SIG-M5 (cell line): Measurements from ENCODE around the gene KLHL17.

ENCODE experiments used
- DNase-seq: peaks from one replicate; lab custom pipeline; 2025; lab: John Stamatoyannopoulos, UW

Gene KLHL17

GRCh38 chr1:960363-961131, at the start of gene KLHL17:
Gene KLHL17, plus strand, starts transcription at chr1:960584. Its CDS starts 110 bp downstream, at chr1:960694.
- no peak for DNase-seq

DNA sequence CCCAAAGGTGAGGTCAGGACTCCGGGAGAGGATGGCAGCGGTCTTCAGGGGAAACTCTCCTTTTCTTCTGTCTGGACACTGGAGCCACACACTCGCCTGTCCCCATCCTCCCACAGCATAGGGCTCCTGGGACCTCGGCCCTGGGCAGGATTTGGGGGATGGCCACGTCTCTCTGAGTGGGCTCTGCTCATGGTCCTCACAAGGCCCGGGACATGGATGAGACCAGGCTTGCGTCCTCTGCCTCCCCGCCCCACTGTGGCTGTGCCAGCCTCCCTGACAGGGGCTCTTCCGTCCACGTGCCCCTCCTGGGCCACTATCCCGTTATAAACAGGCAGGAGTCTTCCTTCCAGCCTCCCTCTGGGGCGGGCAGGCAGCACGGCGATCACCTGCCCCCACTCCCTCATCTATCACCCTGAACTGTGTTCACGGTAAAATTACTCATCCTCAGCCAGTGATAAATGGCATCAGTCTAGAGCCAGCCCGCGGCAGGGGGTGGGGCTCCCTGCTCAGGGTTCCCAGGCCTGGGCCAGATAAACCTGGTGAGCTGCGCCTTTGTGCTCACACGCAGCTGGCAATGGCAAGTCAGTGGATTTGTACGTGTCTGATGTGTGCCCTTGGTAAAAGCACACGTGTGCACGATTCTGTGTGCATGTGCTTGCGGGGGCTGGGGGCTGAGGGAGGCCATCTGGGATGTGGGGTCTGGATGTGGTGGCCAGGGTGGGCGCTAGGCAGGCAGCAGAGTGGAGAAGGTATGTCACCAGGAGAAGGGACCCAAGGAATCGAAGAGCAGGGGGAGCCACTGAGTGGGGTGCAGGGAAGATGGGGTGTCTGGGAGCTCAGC, 49.3 kb upstream of the KLHL17 start:
- no peak for DNase-seq

DNA sequence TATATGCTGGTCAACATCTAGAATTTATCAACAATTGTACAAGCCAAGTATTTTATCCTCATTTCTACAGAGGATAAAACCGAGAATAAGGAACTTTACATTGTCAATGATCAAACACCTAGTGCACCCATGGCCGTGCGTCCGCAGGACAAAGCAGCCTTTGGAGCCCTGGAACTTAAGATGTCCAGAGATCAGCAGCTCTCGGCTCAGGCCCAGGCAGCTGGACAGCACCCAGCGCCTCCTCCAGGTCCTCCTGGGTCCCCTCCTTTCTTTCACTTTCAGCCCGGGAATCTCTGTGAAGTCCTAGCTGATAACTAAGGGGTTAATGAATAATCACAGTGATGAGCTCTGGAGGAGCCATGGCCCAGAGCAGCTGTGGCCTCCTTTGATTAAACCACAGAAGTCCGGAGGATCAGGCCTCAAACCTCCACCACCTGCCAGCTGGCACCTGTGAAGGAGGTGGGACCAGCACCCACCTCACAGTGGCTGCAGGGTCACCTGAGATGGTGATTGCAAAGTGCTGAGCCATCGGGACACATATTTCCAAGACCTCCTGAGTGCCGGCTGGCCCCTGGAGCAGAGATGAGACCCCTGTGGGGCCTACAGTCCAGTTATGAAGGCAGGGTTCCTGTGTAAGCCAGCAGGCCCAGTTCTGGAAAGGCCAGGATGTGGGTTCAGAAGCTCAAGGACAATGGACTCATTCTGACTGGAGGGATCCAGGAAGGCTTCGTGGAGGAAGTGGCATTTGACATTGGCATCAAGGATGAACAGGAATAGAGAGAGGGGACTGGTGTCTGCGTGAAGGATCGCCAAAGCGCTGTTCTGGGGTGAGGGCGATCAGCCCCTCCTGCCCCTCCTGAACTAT, 48.3 kb upstream of the KLHL17 start:
- no peak for DNase-seq

- DNase-seq = no peak
Observed at GRCh38 chr1:912740-913301, 47.6 kb upstream of the KLHL17 start.

- DNase-seq = no peak
Observed at GRCh38 chr1:913491-914130, 46.8 kb upstream of the KLHL17 start.

- DNase-seq = no peak
Observed at GRCh38 chr1:914131-914890, 46.1 kb upstream of the KLHL17 start.

GRCh38 chr1:914891-915280, 45.5 kb upstream of the KLHL17 start:
- DNase-seq = no peak

DNA sequence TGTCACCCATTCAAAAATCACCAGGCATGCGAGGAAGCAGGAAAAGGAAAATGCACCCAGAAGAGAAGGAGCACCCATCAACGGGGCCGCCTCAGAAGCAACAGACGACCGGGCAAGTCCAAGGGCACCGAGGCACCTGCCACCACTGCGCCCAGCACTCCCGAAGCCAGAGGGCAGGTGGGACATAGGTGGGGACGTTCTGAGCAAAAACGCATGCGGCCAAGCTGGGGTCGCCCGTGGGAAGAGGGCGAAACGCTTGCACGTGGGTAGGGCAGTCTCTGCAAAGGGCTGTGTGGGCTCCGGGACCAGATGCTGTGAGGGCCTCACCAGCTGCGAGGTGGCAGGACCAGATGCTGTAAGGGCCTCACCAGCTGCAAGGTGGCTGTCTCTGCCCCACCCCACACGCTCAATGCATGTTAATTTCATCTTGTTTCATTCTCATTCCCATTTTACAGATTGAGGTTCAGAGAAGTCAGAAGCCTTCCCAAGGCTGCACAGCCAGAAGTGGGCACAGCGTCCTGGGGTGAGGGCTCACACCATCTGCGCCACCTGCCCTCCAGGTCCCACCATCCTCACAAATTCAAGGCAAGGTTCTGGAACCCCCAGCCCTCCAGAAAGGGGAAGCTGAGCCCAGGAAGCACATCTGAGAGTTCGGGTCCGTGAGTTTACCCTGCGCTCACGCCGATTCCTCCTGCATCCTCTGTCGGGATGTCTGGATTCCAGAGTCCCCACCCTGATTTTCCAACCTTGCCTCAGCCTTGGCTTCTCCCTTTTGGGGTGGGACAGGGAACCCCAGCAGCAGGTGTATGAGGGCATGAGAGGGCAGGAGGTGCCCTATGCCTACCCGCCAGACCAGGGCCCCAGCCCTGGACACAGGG, 44.9 kb upstream of the KLHL17 start:
- DNase-seq = no peak

GRCh38 chr1:916173-917075, 44.0 kb upstream of the KLHL17 start:
- no peak for DNase-seq

- DNase-seq = no peak
Observed at GRCh38 chr1:917076-917459, 43.3 kb upstream of the KLHL17 start.

DNA sequence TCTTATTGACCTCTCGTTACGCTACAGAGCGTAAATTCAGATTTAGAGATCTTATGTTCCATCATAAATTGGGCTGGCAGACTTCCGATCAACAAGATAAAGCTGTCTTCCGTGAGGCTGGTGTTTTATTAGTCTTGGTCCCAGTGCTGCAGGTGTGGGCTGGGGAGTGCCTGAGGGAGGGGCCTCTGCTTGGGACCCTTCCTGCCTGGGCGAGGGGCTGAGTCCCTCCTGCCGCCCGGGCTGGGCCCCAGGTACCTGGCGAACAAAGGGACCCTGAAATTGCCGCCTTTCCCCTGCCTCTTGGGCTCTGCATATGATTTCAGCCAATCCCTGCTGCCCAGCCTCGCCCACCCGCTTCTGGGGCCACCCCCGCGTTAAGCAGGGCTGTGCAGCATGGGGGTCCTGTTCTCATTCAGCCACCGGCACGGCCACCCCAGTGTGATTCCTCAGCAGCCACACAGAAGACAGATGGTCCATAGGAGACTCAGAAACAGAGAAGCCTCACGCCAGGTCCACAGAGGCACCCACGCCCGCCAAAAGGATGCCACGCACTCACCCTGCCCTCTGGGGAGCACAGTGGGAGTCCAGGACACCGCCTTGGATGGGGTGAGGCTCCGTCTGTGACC, 42.8 kb upstream of the KLHL17 start:
- DNase-seq = no peak

GRCh38 chr1:918353-918752, 42.0 kb upstream of the KLHL17 start:
- no peak for DNase-seq

DNA sequence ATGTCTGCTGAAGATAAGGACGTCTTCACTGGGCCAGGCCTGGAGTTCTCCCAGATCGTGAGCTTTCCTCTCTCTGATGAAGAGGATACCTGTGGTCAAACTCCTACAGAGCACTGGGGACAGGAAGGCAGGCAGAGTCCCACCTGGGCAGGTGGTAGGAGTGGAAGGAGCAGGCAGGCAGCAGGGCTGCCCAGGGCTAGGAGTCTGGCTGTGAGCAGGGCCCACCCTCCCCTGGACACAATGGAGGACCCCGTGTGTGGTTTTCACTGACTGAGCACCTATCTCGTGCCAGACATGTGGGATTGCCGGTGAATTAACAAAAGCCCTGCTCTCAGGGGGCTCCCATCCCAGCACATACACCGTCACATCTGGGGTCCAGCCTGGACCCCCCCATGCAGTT, 41.5 kb upstream of the KLHL17 start:
- DNase-seq = no peak

GRCh38 chr1:919271-919872, 41.0 kb upstream of the KLHL17 start:
- DNase-seq = no peak

DNA sequence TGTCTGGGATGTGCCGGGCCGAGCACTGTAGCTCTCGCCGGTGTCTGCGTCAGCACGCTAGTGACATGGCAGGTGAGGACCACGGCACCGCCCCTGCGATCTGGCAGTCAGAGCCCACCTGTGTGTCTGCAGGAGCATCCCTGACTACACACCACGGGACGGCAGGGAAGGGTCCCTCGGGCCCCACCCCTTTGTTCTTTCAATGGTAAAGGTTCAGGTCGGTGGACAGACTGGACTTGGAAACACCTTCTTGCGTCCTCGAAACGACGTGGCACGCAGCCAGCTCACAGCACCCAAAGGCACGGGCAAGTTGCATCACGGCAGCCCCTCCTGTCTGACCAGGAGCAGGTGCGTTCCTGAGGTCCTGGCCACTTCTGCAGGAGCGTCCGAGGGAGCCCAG, 40.4 kb upstream of the KLHL17 start:
- DNase-seq = no peak

- no peak for DNase-seq
Observed at GRCh38 chr1:920521-920920, 39.9 kb upstream of the KLHL17 start.

DNA sequence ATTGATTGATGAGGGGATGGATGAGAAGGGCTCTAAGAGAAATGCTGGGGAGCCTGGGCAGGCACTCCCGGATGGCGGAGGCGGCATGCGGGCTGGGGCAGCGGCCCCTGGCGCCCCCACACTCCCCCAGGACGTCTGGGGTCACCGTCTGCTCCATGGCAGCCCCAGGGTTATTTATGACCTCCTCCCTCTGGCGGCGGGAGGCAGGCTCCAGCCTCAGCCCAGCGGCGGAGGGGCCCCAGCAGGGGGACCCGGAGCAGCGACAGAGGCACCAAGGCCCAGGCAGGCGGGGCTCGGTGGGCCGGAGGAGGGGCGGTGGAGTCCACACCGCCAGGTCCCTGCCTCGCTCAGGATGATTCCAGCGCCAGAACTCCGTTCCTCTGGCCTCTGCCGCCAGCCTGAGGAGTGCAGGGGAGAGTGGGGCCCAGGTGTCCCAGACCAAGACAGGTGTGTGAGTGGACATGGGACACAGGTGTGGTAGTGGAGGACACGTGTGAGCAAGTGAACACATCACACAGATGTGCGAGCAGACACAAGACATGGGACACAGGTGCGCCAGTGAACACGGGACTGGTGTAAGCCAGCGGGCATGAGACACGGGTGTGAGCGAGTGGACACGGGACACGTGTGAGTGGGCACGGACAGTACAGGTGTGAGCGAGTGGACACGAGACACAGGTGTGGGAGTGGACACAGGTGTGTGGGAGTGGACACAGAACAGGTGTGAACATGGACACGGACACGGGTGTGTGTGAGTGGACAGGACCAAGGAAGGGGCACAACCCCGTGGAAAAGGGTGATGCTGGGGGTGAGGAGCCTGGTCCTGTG, 39.2 kb upstream of the KLHL17 start:
- no peak for DNase-seq
